Astrocyte (in vitro differentiated cells and primary cell): Measurements from ENCODE around the gene LSM4.

Source experiments
- EZH2 ChIP-seq: IDR thresholded peaks from 2 replicates; pipeline ENCODE4 v1.6.1; 2012; ENCODE audit warnings: mild to moderate bottlenecking, low read length, inconsistent platforms; ENCODE audit not compliant: insufficient read depth
- TF ChIP-seq, protein P1 (sequence below): IDR thresholded peaks from 2 replicates; pipeline ENCODE4 v1.5.1; 2011; ENCODE audit warnings: low read depth, mild to moderate bottlenecking, inconsistent platforms, low read length, moderate library complexity; ENCODE audit not compliant: insufficient read depth

DNA sequence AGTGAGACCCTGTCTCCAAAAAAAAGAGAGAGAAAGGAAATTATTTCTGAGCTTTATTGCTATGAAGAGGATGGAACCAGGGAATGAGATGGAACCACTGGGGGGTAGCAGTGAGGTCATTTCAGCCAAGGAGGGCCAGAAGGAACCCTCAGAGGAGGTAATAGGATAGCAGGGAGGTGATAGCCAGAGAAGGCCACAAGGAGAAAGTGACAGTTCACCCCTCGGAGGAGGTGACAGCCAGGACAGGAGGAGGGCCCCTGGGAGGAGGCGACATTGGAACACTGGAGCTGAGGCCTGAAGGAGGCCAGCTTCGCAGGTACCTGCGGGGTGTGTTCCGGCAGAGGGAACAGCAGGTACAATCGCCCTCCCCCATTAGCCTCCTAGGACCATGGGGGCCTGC, 16.8 kb upstream of the LSM4 start:
- TF ChIP-seq, protein P1, sequence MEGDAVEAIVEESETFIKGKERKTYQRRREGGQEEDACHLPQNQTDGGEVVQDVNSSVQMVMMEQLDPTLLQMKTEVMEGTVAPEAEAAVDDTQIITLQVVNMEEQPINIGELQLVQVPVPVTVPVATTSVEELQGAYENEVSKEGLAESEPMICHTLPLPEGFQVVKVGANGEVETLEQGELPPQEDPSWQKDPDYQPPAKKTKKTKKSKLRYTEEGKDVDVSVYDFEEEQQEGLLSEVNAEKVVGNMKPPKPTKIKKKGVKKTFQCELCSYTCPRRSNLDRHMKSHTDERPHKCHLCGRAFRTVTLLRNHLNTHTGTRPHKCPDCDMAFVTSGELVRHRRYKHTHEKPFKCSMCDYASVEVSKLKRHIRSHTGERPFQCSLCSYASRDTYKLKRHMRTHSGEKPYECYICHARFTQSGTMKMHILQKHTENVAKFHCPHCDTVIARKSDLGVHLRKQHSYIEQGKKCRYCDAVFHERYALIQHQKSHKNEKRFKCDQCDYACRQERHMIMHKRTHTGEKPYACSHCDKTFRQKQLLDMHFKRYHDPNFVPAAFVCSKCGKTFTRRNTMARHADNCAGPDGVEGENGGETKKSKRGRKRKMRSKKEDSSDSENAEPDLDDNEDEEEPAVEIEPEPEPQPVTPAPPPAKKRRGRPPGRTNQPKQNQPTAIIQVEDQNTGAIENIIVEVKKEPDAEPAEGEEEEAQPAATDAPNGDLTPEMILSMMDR, result no peak
- TF ChIP-seq EZH2, result no peak
